Astrocyte (in vitro differentiated cells and primary cell): ENCODE data around the gene KLHL30. TPM values are rescaled to one million over a fixed set of nuclear protein-coding genes. Genes with fewer than 3 reads are reported as not detected.

Source experiments
- DNase-seq: peaks from one replicate; pipeline ENCODE4 v3.0.0-alpha.2; 2010; ENCODE audit warnings: low read depth
- FAIRE-seq: peaks from 2 replicates; lab custom pipeline; 2011; peaks lifted over from hg19 to GRCh38; lab: Jason Lieb, UNC
- H2AFZ ChIP-seq: 2 replicates; pipeline ENCODE4 v1.6.0; 2012; ENCODE audit warnings: low read depth, low read length, inconsistent platforms
- H3K27ac ChIP-seq: 2 replicates; pipeline ENCODE4 v1.5.1; 2011; ENCODE audit warnings: low read depth, low read length, inconsistent platforms
- H3K27me3 ChIP-seq: 2 replicates; pipeline ENCODE4 v1.6.0; 2011; ENCODE audit warnings: low read length, inconsistent platforms; ENCODE audit not compliant: insufficient read depth
- H3K36me3 ChIP-seq: 2 replicates; pipeline ENCODE4 v1.5.1; 2011; ENCODE audit warnings: low read length, inconsistent platforms; ENCODE audit not compliant: insufficient read depth
- H3K4me1 ChIP-seq: 2 replicates; pipeline ENCODE4 v1.5.1; 2011; ENCODE audit warnings: low read length, inconsistent platforms; ENCODE audit not compliant: insufficient read depth
- H3K4me2 ChIP-seq: 2 replicates; pipeline ENCODE4 v1.6.0; 2012; ENCODE audit warnings: low read length, inconsistent platforms
- H3K4me3 ChIP-seq: 2 replicates; pipeline ENCODE4 v1.5.1; 2011; ENCODE audit warnings: low read depth, mild to moderate bottlenecking, low read length, inconsistent platforms; ENCODE audit not compliant: insufficient read depth
- H3K79me2 ChIP-seq: 2 replicates; pipeline ENCODE4 v1.6.0; 2012; ENCODE audit warnings: mild to moderate bottlenecking, low read length, inconsistent platforms; ENCODE audit not compliant: insufficient read depth
- H3K9ac ChIP-seq: 2 replicates; pipeline ENCODE4 v1.6.0; 2012; ENCODE audit warnings: mild to moderate bottlenecking, low read length, inconsistent platforms
- H3K9me3 ChIP-seq: 2 replicates; pipeline ENCODE4 v1.5.1; 2012; ENCODE audit warnings: low read depth, mild to moderate bottlenecking, low read length, inconsistent platforms; ENCODE audit not compliant: insufficient read depth
- H4K20me1 ChIP-seq: 2 replicates; pipeline ENCODE4 v1.6.0; 2012; ENCODE audit warnings: low read length, inconsistent platforms; ENCODE audit not compliant: insufficient read depth
- H3K27ac Mint-ChIP-seq: one replicate; pipeline ENCODE4 v1.8.0; 2021; ENCODE audit warnings: mild to moderate bottlenecking, mixed read lengths; ENCODE audit not compliant: unreplicated experiment
- H3K27me3 Mint-ChIP-seq: one replicate; pipeline ENCODE4 v1.8.0; 2021; ENCODE audit warnings: low read depth, mixed read lengths; ENCODE audit not compliant: unreplicated experiment
- H3K36me3 Mint-ChIP-seq: one replicate; pipeline ENCODE4 v1.8.0; 2021; ENCODE audit warnings: low read depth, mixed read lengths; ENCODE audit not compliant: unreplicated experiment
- H3K4me1 Mint-ChIP-seq: one replicate; pipeline ENCODE4 v1.8.0; 2021; ENCODE audit warnings: low read depth, mixed read lengths; ENCODE audit not compliant: unreplicated experiment
- H3K4me3 Mint-ChIP-seq: one replicate; pipeline ENCODE4 v1.8.0; 2021; ENCODE audit warnings: mild to moderate bottlenecking, moderate library complexity, mixed read lengths; ENCODE audit not compliant: unreplicated experiment
- H3K9me3 Mint-ChIP-seq: one replicate; pipeline ENCODE4 v1.8.0; 2021; ENCODE audit warnings: mild to moderate bottlenecking, mixed read lengths; ENCODE audit not compliant: unreplicated experiment
- CTCF ChIP-seq: IDR thresholded peaks from 2 replicates; pipeline ENCODE4 v1.5.1; 2011; ENCODE audit warnings: low read depth, mild to moderate bottlenecking, inconsistent platforms, low read length, moderate library complexity; ENCODE audit not compliant: insufficient read depth
- EZH2 ChIP-seq: IDR thresholded peaks from 2 replicates; pipeline ENCODE4 v1.6.1; 2012; ENCODE audit warnings: mild to moderate bottlenecking, low read length, inconsistent platforms; ENCODE audit not compliant: insufficient read depth
- total RNA-seq: library from RNA; stranded (reverse); gene quantifications from 2 replicates; pipeline ENCODE4 v1.2.1, GENCODE V29; 2021

Gene KLHL30
- total RNA-seq, 1 donor from 2014 or later: 0.59 TPM

- H3K27ac ChIP-seq: no peak overlapping the region
- FAIRE-seq: no peak
- no peak overlapping the region for H2AFZ ChIP-seq
- no peaks in the 10 kb centered on the region for H4K20me1 ChIP-seq
- Mint-ChIP-seq H3K4me1 (peaks cover 3% of the 10 kb centered on the region), H3K36me3 (peaks cover 2% of the 10 kb centered on the region), H3K9me3 (no peaks in the 10 kb centered on the region), H3K4me3 (no peak overlapping the region), H3K27ac (no peak overlapping the region), H3K27me3 (peaks cover 15% of the 10 kb centered on the region)
- H3K36me3 ChIP-seq: no peaks in the 10 kb centered on the region
- peaks cover 2% of the 10 kb centered on the region for H3K27me3 ChIP-seq
- H3K4me2 ChIP-seq: no peak overlapping the region
- no peaks in the 10 kb centered on the region for H3K9me3 ChIP-seq
- H3K9ac ChIP-seq: no peak overlapping the region
- no peak for DNase-seq
- no peak overlapping the region for H3K4me3 ChIP-seq
- H3K4me1 ChIP-seq: no peaks in the 10 kb centered on the region
- H3K79me2 ChIP-seq: no peaks in the 10 kb centered on the region
- TF ChIP-seq EZH2: no peak
- TF ChIP-seq CTCF: no peak
Observed at GRCh38 chr2:238103465-238104225, 34.8 kb upstream of the KLHL30 start.

GRCh38 chr2:238104226-238104690 is 34.2 kb upstream of the KLHL30 start:
- Histone ChIP-seq H2AFZ (no peak overlapping the region), H3K9ac (no peak overlapping the region), H3K27me3 (peaks cover 2% of the 10 kb centered on the region), H3K79me2 (no peaks in the 10 kb centered on the region), H3K4me2 (no peak overlapping the region), H3K9me3 (no peaks in the 10 kb centered on the region), H4K20me1 (no peaks in the 10 kb centered on the region), H3K4me1 (no peaks in the 10 kb centered on the region), H3K36me3 (no peaks in the 10 kb centered on the region), H3K27ac (no peak overlapping the region), H3K4me3 (no peak overlapping the region)
- FAIRE-seq (no peak), DNase-seq (no peak)
- H3K4me3 Mint-ChIP-seq: no peak overlapping the region
- peaks cover 11% of the 10 kb centered on the region for H3K27me3 Mint-ChIP-seq
- H3K36me3 Mint-ChIP-seq: no peaks in the 10 kb centered on the region
- no peaks in the 10 kb centered on the region for H3K9me3 Mint-ChIP-seq
- no peak for TF ChIP-seq EZH2
- no peak for TF ChIP-seq CTCF
- H3K27ac Mint-ChIP-seq: no peak overlapping the region
- H3K4me1 Mint-ChIP-seq: peaks cover 4% of the 10 kb centered on the region
